ENCODE results near the gene CSTF1.

CSTF1 gene

DNA sequence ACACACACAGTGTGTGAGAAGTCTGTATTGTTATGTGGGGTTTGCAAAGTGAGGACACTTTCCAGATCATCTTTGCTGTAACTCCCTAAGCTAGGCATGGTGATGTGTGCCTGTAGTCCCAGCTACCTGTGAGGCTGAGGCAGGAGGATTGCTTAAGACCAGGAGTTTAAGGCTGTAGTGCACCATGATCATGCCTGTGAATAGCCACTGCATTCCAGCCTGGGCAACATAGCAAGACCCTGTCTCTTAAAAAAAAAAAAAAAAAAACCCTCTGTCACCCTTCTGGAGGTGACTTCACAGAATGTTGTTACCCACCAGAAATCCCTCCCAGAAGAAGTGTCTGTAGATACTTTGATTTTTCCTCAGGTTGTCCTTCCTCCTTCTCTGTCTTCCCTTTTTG is 34.5 kb downstream of the CSTF1 start:
- DNase-seq: no peak
- Histone ChIP-seq H3K79me2 (ENCODE audit: insufficient read depth, low read length) (no peaks in the 10 kb centered on the region), H3K36me3 (ENCODE audit: insufficient read depth, low read length) (no peaks in the 10 kb centered on the region), H3K27ac (ENCODE audit: low read length) (no peak overlapping the region), H3K4me3 (ENCODE audit: low read depth in 1 of 2, low read length in 2 of 2) (no peak overlapping the region), H3K9me3 (ENCODE audit: insufficient read depth, low read length, severe bottlenecking) (no peaks in the 10 kb centered on the region), H3K4me2 (ENCODE audit: insufficient read depth, low read length) (no peak overlapping the region), H2AFZ (ENCODE audit: low read depth, low read length) (no peak overlapping the region), H3K9ac (ENCODE audit: low read depth, low read length) (no peak overlapping the region), H4K20me1 (ENCODE audit: insufficient read depth, low read length) (no peaks in the 10 kb centered on the region), H3K27me3 (ENCODE audit: insufficient read depth, low read length, poor library complexity) (no peaks in the 10 kb centered on the region), H3K4me1 (ENCODE audit: insufficient read depth, low read length) (peaks cover 7% of the 10 kb centered on the region)
- no peak for TF ChIP-seq CTCF (IDR thresholded peaks at IDR 0.05; ENCODE audit: borderline replicate concordance, extremely low read depth, low read length, poor library complexity, severe bottlenecking)
- TF ChIP-seq EZH2 (IDR thresholded peaks at IDR 0.05; ENCODE audit: borderline replicate concordance, low read depth, low read length, severe bottlenecking): no peak
- no peak for ATAC-seq (ENCODE audit: insufficient read depth, low read depth)

GRCh38 chr20:56427797-56428196 is 35.4 kb downstream of the CSTF1 start:
- TF ChIP-seq CTCF (IDR thresholded peaks at IDR 0.05; ENCODE audit: borderline replicate concordance, extremely low read depth, low read length, poor library complexity, severe bottlenecking) (no peak), EZH2 (IDR thresholded peaks at IDR 0.05; ENCODE audit: borderline replicate concordance, low read depth, low read length, severe bottlenecking) (no peak)
- DNase-seq (no peak), ATAC-seq (ENCODE audit: insufficient read depth, low read depth) (no peak)
- H3K4me2 ChIP-seq (ENCODE audit: insufficient read depth, low read length): no peak overlapping the region
- H3K4me3 ChIP-seq (ENCODE audit: low read depth in 1 of 2, low read length in 2 of 2): no peak overlapping the region
- no peaks in the 10 kb centered on the region for H3K9me3 ChIP-seq (ENCODE audit: insufficient read depth, low read length, severe bottlenecking)
- no peak overlapping the region for H3K27ac ChIP-seq (ENCODE audit: low read length)
- no peaks in the 10 kb centered on the region for H3K36me3 ChIP-seq (ENCODE audit: insufficient read depth, low read length)
- H2AFZ ChIP-seq (ENCODE audit: low read depth, low read length): no peak overlapping the region
- H3K27me3 ChIP-seq (ENCODE audit: insufficient read depth, low read length, poor library complexity): no peaks in the 10 kb centered on the region
- peaks cover 7% of the 10 kb centered on the region for H3K4me1 ChIP-seq (ENCODE audit: insufficient read depth, low read length)
- H4K20me1 ChIP-seq (ENCODE audit: insufficient read depth, low read length): no peaks in the 10 kb centered on the region
- no peak overlapping the region for H3K9ac ChIP-seq (ENCODE audit: low read depth, low read length)
- no peaks in the 10 kb centered on the region for H3K79me2 ChIP-seq (ENCODE audit: insufficient read depth, low read length)

DNA sequence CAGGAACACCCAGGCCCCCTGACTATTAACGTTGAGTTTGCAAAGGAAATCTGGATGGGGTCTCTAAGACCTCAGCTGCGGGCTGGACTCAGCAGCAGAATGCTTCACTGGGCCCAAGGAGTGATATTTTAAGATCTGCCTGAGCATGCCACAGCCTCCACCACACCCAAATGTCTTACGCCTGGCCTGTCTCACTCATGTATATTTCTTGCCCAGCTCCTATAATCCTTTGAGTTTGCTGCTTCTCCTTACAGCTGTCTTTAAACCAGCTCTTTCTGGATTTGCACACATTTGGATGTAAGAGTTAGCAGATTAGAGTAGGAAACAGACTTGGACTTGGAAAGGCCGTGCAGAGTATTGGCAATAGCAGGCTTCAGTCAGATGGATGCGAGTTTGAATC is 36.0 kb downstream of the CSTF1 start:
- Histone ChIP-seq H3K27ac (ENCODE audit: low read length) (no peak overlapping the region), H4K20me1 (ENCODE audit: insufficient read depth, low read length) (no peaks in the 10 kb centered on the region), H3K79me2 (ENCODE audit: insufficient read depth, low read length) (no peaks in the 10 kb centered on the region), H2AFZ (ENCODE audit: low read depth, low read length) (no peak overlapping the region), H3K9ac (ENCODE audit: low read depth, low read length) (no peak overlapping the region), H3K4me3 (ENCODE audit: low read depth in 1 of 2, low read length in 2 of 2) (no peak overlapping the region), H3K27me3 (ENCODE audit: insufficient read depth, low read length, poor library complexity) (no peaks in the 10 kb centered on the region), H3K4me1 (ENCODE audit: insufficient read depth, low read length) (peaks cover 7% of the 10 kb centered on the region), H3K36me3 (ENCODE audit: insufficient read depth, low read length) (no peaks in the 10 kb centered on the region), H3K9me3 (ENCODE audit: insufficient read depth, low read length, severe bottlenecking) (no peaks in the 10 kb centered on the region), H3K4me2 (ENCODE audit: insufficient read depth, low read length) (no peak overlapping the region)
- no peak for TF ChIP-seq CTCF (IDR thresholded peaks at IDR 0.05; ENCODE audit: borderline replicate concordance, extremely low read depth, low read length, poor library complexity, severe bottlenecking)
- no peak for TF ChIP-seq EZH2 (IDR thresholded peaks at IDR 0.05; ENCODE audit: borderline replicate concordance, low read depth, low read length, severe bottlenecking)
- DNase-seq: no peak
- ATAC-seq (ENCODE audit: insufficient read depth, low read depth): no peak

DNA sequence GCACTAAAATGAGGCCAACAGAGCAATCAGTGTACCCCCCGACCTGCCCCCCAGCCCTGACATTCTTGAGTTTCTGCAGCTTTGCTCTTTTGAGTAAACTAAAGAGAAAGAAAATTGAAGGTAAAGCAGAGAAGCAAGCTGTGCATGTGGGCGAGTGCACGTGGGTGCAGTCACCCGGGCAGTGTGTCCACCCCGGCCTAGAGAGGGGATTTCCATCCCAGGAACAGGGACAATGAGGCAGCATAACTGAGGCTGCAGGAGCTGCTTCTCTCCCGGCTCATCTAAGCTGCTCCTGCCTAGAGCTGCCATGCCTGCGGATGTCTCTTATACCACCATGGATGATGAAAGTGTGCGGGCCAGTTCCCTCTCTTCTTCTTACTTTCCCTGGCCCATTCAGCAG is 36.4 kb downstream of the CSTF1 start:
- no peaks in the 10 kb centered on the region for H4K20me1 ChIP-seq (ENCODE audit: insufficient read depth, low read length)

More for the DNA sequence above, 36.4 kb downstream of the CSTF1 start:
- TF ChIP-seq CTCF (IDR thresholded peaks at IDR 0.05; ENCODE audit: borderline replicate concordance, extremely low read depth, low read length, poor library complexity, severe bottlenecking) (no peak), EZH2 (IDR thresholded peaks at IDR 0.05; ENCODE audit: borderline replicate concordance, low read depth, low read length, severe bottlenecking) (no peak)
- ATAC-seq (ENCODE audit: insufficient read depth, low read depth): no peak
- Histone ChIP-seq H2AFZ (ENCODE audit: low read depth, low read length) (peak overlapping the region; percentile 28; the same call in 1 of the 2 replicates), H3K4me2 (ENCODE audit: insufficient read depth, low read length) (no peak overlapping the region), H3K9ac (ENCODE audit: low read depth, low read length) (no peak overlapping the region), H3K4me3 (ENCODE audit: low read depth in 1 of 2, low read length in 2 of 2) (no peak overlapping the region), H3K9me3 (ENCODE audit: insufficient read depth, low read length, severe bottlenecking) (no peaks in the 10 kb centered on the region), H3K27me3 (ENCODE audit: insufficient read depth, low read length, poor library complexity) (no peaks in the 10 kb centered on the region), H3K4me1 (ENCODE audit: insufficient read depth, low read length) (peaks cover 7% of the 10 kb centered on the region), H3K79me2 (ENCODE audit: insufficient read depth, low read length) (no peaks in the 10 kb centered on the region), H3K36me3 (ENCODE audit: insufficient read depth, low read length) (no peaks in the 10 kb centered on the region), H3K27ac (ENCODE audit: low read length) (no peak overlapping the region)
- no peak for DNase-seq
